Stimulated activated CD8-positive, alpha-beta memory T cell treated with anti-CD3 and anti-CD28 coated beads, Interleukin-7, amount 100 ng/mL, for 24 hours (primary cell): Measurements from ENCODE around the gene IGHMBP2.

Source experiments
- DNase-seq: peaks from one replicate; pipeline ENCODE4 v3.0.0-alpha.2; 2020; ENCODE audit warnings: low read depth

IGHMBP2 gene

DNA sequence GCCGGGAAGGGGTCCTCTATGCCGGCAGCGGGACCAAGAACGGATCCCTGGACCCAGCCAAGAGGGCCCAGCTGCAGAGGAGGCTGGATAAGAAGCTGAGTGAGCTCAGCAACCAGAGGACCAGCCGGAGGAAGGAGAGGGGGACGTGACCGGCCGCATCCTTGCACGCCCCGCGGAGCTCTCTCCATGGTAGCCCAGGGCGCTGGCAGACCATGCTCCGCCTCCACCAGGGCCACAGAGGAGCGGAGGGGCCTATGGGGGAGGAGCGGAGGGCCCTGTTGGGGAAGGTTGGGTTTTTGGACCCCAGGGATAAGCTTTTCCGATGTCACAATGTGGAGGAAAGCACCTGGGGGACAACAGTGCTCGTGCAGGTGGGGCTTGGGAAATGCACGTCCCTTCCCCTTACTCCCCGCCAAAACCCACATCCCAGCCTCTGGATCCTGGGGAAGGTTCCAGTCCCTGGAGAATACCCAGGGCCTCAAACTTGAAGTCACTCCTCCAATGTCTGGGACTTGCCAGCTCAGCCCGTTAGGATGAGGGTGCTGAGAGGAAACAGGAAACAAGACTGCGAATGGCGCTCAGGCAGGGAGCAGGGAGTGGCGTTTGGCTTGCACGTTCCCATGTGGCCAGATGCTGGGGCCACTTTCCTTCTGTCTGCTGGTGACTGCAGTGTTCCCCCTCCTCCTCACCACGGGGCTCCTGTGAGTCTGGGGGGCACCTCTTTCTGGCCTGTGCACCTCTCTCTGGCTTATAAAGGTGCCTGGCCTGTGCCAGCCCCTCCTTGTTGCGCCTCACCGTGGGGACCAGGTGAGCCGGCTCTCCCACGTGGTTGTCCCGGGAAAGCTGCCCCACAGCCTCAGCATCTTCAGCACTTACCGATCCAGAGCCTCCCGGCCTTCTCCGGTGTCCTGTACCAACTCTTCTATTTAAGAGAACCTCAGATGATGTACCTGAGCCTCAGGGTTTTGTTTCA is 36.2 kb downstream of the IGHMBP2 start:
- no peak for DNase-seq

DNA sequence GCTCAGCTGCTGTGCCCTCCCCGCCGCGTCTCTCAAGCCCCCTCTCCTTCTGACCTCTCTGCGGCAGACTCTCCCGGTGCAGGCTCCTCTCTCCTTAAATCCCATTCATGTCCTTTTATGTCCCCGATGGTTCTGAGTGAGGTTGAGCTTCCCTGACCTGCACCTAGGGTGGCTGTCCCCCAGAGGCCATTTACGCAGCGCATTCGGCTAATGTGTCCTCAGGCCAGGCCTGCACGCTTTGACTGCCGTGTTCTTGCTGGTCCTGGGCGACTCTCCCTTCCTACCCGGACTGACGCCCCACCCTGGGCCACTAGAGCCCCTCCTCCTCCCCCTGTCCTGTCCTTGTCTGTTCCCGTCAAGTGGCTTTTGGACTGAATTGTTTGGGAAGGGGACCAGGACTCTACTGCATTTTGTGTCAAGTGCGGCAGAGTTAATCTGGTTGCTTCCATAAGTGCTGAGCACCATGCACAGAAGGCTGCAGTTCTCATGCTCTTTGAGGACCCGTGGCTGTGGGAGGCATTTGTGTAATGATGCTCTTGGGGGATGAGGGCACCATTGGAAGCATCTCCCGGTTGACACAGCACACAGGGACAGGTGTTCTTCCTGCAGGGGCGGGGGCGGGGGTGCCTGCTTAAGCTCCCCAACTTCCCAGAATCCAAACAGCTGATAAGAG is 37.1 kb downstream of the IGHMBP2 start:
- DNase-seq, result no peak

DNA sequence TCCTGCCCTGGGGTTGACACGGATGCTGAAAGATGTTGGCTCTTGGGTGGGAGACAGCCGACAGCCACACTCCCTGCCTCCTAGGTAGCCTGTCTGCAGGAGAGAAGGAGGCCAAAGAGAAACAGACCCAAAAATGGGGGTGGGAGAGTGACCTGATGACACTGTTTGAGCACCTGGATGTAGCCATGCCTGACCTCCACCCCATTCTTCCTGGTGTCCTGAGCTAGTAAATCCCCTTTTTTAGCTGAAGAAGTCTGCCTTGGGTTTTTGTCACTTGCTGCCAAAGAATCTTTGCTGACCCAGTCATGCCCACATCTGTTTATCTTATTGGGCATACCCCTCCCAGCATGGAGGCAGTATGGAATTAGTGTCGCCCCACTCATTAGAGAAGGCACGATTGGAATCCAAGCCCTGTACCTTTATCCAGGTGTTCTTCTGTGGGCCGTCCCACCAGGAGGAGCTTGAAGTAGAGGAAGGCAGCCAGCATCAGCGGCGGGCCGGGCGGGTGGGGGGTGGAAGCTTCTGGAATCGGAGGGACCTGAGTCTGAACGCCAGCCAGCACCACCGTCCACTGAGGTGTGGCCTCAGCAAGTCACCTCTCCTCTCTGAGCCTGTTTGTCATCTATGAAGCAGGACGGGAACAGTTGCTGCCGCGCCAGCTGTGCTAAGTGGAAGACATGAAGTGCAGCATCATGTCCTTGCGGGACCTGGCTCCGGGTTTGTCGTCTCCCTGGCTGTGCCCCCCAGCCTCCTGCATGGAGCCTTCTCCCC is 37.8 kb downstream of the IGHMBP2 start:
- no peak for DNase-seq

DNA sequence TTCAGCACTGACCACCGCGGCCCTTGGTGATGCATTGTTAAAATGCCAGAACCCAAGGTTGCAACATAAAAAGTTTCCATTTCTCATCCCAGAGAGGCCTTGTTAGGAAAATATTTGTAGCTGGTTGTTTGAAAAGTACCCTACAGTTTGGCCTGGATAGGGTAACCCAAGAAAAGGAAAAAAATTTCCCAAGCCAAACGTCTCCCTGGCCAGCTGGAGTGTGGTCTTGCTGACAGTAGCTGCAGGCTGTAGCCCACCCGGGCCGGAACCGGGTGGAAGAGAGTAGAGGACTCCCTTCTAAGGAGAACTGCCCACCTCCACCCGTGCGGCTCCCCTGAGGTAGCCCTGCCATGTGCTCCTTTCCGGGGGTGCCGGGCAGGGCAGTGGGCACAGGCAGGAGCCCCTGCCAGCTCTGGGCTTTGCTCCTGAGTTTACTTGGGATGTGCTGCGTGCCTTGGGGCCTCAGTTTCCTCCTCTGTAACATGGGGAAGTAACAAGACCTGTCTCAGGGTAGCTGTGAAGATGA is 38.5 kb downstream of the IGHMBP2 start:
- DNase-seq, result no peak

DNA sequence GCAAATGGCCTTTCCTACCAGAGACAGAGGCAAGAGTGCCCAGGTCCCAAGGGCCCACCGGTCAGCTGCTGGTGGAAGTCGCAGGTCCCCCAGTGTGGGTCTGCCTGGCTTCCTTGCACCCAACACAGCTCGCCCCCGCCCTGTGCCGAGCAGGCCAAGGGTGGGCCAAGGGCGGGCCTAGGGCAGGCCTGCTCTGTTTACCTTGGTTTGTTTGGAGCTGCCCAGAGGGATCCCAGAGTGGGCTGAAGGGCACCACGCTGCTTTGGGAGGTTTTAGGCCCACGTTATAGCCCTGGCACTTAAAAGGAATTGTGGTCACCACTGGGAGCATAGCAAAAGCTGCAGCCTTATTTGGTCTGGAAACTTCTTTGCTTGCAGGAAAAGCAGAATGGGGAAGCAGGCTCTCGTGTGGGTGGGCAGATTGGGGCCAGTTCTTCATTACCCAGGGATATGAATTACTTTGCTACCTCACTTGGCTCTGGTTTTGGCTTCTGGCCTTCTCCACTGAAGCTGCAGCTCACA is 39.1 kb downstream of the IGHMBP2 start:
- no peak for DNase-seq

DNA sequence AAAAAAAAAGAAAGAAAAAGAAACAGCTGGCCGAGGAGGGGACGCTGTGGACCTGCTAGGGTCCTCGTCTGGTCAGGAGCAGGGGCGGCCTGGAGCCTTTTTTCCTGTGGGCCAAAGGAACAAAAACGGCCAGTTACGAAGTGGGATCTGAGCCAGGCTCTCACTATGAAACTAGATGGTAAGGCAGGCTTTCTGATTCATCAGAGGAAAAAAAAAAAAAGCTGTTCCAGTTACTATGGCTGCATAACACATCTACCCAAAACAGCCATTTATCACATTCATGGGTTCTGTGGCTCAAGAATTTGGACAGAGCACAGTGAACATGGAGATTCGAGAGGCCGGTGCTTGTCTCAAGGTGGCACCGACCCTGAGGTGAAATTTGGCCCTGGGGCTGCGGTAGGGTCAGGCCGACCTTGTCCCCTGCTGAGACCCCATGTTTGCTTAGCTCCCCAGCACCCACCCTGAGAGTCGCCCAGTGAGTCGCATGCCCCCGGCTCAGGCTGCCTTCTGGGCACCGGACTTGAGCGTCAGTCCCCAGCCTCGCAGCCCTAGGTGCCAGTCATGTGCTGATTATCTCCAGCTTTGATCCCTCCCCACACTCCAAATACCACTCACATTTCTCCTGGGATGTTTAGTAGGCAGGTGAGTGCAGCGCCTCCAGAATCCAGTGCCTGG is 42.9 kb downstream of the IGHMBP2 start:
- DNase-seq, result no peak

DNA sequence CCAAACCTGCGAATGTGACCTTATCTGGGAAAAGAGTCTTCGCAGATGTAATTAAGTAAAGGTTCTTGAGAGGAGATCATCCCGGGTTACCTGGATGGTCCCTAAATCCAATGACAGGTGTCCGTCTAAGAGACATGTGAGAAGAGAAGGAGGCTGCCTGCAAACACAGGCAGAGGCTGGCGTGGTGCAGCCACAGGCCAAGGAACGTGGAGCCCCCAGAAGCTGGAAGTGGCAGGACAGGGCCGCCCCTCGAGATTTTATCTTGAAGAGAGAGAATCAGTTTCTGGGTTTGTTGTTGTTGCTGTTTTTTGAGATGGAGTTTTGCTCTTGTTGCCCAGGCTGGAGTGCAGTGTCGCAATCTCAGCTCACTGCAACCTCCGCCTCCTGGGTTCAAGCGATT is 43.5 kb downstream of the IGHMBP2 start:
- no peak for DNase-seq

DNA sequence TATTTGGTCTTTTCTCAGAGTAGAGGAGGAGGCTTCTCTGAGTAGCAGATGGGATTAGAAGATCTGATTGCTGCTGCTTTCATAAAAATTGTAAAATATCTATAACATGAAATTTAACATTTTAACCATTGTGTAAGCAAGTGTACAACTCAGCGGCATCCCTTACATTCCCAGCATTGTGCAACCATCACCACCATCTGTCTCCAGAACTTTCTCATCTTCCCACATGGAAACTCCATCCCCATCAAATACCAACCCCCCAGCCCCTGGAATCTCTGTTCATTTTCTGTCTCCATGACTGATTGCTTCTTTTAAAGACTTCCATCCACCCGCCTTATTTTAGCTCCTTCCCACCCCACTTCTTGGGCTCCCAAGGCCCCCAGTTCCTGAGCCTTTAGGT is 44.8 kb downstream of the IGHMBP2 start:
- DNase-seq, result no peak

DNA sequence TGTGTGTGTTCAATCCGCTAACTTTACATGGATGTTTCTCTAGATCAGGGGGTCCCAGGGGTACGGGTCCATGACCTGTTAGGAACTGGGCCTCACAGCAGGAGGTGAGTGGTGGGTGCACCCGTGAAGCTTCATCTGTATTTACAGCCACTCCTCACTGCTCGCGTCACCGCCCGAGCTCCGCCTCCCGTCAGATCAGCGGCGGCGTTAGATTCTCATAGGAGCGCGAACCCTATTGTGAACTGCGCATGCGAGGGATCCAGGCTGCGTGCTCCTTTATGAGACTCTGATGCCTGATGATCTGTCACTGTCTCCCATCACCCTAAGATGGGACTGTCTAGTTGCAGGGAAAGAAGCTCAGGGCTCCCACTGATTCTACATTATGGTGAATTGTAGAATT is 45.2 kb downstream of the IGHMBP2 start:
- DNase-seq, result no peak

DNA sequence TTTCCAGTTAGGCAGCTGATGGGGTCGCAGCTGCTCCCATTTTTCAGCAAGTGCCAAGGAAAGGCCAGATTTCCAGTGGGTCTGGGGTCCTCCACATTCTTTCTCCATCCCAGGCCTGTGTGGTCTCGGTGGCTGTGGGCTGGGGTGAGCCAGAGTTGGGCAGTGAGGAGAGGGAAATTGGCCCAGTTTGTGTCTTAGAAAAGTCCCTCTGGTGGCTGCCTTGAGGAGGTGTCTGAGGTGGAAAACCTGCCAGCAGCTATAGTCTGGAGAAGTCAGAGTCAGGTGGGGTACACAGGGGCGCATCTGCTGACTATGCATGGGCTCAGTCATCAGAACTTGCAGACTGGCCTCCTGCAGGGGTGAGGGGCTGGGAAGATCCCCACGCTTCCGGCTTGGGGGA is 46.6 kb downstream of the IGHMBP2 start:
- DNase-seq, result no peak

DNA sequence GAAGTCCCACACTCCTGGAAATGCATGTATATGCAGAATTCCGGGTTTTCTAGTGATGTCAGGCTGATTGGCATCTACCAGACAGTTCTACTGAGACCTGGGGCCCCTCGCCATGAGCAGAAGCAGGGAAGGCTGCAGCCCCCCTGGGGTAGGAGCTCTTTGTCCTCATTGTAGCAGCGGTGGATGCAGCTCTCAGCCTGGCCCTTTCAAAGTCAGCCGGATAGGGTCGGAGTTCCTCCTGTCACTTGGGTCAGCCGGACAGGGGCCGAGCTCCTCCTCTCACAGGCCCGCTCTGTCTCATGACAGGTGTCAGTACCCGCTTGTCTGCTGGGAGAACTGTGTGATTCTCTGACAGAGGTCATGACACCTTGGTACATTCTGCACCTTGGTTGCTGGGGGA is 47.1 kb downstream of the IGHMBP2 start:
- DNase-seq, result no peak

DNA sequence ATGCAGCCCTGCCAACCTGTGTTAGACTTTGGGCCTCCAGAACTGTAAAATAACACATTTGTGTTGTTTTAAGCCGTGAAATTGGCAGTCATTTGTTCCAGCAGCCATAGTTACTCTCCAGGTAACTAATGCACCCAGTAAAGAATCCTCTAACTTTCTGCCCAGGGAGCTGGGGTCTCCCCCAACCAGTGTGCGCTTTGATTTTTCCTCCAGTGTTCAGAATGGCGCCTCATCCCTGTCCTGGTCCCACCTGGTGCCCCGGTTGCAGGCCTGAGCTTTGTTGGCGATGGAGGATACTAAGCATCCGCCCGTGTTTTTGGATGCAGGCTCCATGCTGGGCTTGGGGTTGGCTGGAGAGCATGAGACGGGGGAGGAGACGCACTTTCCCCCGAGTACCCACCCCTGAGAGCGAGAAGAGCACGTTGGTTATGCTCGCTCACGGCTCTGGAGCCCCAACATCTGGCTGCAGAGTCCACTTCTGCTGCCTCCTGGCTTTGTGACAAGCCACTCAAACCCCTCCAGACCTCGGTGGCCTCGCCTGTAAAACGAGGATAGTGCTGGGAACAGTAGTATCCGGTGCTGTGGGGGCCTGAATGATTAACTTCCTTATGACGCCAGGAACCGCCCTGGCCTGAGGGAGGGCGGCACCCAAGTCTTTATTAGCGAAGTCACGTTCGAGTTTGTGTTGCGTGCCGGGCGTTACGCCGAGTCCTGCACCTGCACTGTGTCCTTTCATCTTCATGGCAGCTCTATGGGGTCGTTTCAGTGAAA is 51.3 kb downstream of the IGHMBP2 start:
- DNase-seq, result no peak

DNA sequence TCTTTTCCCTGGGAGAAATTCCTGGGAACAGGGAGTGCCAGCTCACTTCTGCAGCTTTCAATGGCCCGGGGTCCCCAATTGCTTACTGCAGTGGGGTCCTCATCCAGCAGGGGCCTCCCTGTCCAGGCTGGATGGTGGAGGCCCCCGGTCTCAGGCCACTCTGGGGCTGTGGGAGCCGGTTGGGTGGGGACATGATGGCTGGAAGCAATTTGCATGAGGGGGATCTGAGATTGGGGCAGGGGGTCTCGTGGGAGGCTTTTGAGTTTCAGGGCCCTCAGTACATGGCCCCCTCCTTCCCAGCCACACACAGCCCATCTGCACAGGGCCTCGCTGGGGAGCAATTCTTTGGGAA is 51.9 kb downstream of the IGHMBP2 start:
- DNase-seq, result no peak

DNA sequence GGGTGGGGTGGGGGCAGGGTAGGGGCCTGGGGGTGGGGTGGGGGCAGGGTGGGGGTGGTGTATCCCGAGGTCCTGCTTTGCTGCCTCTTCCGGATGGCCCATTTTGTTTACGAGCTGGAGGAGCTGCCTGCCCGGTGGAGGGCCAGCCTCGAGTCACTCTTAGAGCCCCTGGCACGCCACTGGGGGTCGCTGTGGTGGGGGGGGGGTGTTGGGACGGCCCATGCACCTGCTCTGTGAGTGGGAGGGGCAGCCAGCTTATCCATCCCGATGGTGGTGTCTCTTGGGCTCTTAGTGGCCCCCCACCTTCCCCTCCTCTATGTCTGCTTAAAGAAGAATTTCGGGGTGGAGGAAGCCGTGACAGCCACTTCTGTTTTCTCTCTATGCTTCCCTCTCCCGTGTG is 52.5 kb downstream of the IGHMBP2 start:
- no peak for DNase-seq

DNA sequence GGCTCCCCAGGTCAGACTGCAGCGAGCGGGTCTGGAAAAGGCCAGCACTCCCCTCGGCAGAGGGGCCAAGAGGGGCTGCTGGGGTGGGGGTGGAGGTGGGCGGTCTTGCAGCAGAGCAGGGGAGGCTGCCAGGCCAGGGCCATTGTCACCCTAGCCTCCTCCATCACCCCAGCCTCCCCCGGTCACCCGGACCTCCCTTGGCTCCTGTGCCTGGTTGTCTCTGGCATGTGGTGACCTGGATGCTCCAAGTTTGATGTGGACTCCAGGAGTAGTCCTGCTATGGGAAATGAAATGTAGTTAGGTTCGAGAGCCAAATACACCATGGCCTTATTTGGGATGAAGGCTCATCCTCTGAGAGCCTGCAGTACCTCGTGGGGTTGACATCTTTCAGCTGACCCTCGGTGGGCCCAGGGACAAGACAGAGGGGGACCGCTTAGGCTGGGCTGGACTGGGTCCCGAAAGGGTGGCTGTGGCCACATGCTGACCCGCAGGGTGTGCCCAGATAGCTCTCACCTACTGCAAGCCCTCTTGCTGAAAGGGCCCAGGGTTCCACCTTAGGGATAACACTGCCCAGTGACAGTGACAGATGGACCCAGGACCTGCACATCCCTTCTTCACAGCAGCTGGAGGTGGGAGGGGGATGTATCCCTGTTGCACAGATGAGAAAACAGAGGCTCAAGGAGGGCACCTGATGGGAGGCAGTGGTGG is 53.0 kb downstream of the IGHMBP2 start:
- no peak for DNase-seq

DNA sequence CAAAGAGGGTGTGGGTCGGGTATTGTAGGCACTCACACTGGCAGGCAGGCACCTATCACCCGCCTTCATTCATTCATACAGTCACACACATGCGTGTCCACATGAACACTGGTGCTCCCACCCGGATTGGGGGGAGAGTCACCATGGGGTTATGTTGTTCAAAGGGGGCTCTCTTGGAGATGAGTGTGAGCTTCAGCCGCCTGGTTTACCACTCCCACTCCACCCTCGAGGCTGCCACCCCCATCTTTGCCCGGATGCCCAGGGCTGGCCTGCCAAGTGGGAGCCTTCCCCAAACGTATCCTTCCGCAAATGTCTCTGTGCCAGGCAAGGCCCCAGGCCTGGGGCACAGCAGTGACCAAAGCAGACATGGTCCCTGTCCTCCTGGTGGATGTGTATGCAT is 54.5 kb downstream of the IGHMBP2 start:
- no peak for DNase-seq

DNA sequence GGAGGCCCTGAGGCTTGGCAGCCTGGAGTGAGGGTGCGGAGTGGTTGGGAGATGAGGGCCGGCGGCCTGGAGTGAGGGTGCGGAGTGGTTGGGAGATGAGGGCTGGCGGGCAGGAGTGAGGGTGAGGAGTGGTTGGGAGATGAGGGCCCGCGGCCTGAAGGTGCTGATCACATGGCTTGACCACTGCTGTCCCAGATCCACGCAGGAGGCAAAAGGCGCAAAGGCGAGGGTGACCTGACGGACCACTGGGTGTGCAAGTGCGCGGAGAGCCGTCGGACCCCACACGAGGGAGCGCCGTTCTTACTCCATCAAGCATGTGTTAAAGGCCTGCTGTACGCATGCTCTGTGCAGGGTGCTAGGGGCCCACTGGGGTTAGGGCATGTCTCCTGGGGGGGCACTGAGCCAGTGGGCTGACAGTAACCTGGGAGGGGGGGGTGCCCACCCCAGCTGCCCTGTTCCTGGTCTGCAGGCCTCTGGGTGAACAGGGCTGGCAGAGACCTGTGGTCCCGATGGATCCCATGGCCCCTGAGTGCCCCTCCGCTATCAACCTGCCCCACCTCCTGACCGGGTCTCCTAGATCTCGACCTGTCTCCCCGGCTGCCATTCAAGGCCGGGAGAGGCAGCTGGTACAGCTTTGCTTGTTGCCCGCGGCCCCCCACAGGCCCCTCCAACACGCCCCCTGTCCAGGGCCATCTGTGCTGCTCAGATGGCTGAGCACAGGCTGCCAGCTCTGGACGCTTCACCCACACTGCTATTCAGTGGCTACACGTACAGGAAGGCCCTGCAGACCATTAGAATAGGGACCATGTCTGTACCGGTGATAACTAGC is 56.0 kb downstream of the IGHMBP2 start:
- no peak for DNase-seq

DNA sequence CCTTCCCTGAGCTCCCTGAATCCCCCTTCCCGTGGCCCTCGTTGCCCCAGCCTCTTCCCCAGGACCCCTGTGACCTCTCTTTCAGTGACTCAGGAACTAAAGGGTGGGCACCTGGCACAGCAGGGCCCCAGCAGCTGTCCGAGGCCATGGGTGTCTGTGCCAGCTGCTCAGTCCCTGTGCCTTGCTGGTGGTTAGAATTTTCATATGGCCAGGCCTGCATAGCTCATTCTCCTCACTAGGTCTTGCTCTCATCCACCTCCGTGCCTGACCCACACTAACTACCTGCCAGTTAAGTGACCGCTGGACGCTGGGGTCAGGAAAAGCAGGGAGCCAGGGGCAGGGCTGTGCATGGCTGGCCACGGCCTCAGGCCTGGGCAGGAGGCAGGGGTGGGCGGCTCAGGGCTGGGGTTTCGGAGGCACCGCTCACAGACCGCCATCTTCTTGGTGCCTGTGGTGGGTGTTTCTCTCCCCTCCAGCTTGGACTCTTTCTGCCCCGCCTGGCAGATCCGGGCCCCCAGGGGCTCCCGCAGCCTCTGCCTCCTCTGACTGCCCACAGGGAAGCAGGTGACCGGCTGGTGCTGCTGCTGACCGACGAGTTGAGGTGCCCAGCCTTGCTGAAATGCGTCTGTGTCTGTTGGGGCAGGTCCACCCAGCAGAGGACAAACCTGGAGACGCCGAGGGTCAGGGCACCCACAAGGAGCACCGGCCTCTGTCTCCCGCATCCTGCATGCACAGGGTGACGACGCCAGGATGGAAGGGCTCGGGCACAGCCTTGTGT is 56.8 kb downstream of the IGHMBP2 start:
- no peak for DNase-seq

DNA sequence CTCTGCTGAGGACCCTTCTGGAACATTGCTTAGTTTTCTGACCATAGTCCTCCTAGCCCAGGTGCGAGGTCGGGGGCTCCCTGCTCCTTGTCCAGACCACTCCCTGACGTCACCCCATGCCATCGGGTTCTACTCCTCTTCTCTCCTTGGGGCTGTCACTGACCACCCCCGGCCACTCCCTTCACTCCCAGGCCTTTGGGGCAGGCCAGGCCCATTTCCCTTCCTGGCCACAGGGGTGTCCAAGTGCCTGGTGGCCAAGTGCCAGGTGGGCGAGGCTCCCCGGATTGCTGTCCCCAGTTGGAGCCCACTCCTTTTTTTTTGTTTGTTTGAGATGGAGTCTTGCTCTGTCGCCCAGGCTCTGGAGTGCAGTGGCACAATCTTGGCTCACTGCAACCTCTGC is 57.6 kb downstream of the IGHMBP2 start:
- DNase-seq, result no peak
